ENCODE results near the gene TBC1D4.

Gene TBC1D4

DNA sequence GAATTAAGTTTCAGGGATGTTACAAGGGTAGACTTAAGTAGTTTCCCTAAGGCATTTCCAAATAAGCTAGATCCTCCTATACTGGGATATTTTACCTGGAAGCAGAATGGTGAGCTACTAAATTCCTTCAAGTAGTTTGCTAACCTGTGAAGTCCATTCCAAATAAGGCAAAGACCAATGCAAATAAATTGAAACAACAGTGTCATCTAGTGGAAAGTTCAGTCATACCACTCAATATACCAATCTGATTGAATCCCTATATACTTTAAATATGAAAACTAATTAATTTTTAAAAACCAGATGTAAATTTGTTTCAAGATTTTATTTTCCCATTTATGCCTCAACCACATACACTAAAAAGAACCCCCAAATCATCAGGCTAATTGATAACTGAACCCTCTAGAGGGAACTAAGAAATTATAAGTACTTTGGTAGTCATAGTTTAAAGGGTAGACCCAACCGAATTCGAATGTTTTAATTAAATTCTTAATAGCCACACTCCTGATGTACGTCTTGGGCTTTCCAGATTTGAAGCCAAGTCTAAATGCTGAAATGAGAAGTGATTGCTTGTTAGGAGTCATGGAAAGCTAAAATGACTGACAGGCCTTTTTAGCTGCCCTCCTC lies 223.7 kb downstream of the TBC1D4 start:
- Histone ChIP-seq H3K4me2 (ENCODE audit: low read depth, low read length, poor library complexity, severe bottlenecking) (no peak overlapping the region), H3K4me3 (ENCODE audit: low read length, poor library complexity, severe bottlenecking) (no peak overlapping the region), H3K9me3 (ENCODE audit: insufficient read depth, low read depth, low read length) (no peaks in the 10 kb centered on the region), H3K9ac (ENCODE audit: low read depth, low read length, poor library complexity, severe bottlenecking) (no peak overlapping the region), H3K27me3 (ENCODE audit: insufficient read depth, low read length, poor library complexity, severe bottlenecking) (no peaks in the 10 kb centered on the region), H3K4me1 (ENCODE audit: insufficient read depth, low read length, poor library complexity, severe bottlenecking) (no peaks in the 10 kb centered on the region), H3K9me2 (replicated peaks; ENCODE audit: low read depth, low read length) (no peaks in the 10 kb centered on the region), H3K36me3 (ENCODE audit: insufficient read depth, low read length) (no peaks in the 10 kb centered on the region), H4K20me1 (ENCODE audit: insufficient read depth, low read length, poor library complexity, severe bottlenecking) (no peaks in the 10 kb centered on the region), H3F3A (ENCODE audit: low read depth) (no peaks in the 10 kb centered on the region), H2AFZ (ENCODE audit: low read length) (no peak overlapping the region), H3K79me2 (ENCODE audit: insufficient read depth, low read length) (no peaks in the 10 kb centered on the region)
- no peak for TF ChIP-seq EZH2phosphoT487 (IDR thresholded peaks at IDR 0.05; ENCODE audit: borderline replicate concordance)
- TF ChIP-seq, protein P1, sequence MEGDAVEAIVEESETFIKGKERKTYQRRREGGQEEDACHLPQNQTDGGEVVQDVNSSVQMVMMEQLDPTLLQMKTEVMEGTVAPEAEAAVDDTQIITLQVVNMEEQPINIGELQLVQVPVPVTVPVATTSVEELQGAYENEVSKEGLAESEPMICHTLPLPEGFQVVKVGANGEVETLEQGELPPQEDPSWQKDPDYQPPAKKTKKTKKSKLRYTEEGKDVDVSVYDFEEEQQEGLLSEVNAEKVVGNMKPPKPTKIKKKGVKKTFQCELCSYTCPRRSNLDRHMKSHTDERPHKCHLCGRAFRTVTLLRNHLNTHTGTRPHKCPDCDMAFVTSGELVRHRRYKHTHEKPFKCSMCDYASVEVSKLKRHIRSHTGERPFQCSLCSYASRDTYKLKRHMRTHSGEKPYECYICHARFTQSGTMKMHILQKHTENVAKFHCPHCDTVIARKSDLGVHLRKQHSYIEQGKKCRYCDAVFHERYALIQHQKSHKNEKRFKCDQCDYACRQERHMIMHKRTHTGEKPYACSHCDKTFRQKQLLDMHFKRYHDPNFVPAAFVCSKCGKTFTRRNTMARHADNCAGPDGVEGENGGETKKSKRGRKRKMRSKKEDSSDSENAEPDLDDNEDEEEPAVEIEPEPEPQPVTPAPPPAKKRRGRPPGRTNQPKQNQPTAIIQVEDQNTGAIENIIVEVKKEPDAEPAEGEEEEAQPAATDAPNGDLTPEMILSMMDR (conservative IDR thresholded peaks at IDR 0.05; ENCODE audit: low read length) = peak; percentile 82

DNA sequence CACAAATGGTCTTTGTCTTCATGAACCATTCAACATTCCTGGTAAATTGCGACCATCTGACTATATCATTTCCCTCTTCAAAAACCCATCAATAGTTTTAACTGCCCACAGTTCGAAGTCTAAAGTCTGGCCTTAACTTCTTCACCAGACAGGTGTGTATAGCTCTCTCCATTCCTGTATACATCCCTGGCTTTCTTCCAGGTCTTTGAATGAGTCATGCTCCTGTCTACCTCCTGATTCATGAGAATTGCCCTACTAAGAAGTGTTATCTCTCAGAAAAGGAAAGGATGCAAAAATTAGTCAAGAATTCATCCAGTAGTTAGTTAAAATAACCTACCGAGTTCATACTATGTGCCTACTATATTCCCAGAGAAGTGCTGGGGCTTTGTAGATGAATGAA lies 225.0 kb downstream of the TBC1D4 start:
- H3K4me2 ChIP-seq (ENCODE audit: low read depth, low read length, poor library complexity, severe bottlenecking) = no peak overlapping the region
- TF ChIP-seq EZH2phosphoT487 (IDR thresholded peaks at IDR 0.05; ENCODE audit: borderline replicate concordance) = no peak
- TF ChIP-seq, protein P1 (conservative IDR thresholded peaks at IDR 0.05; ENCODE audit: low read length) = no peak

GRCh38 chr13:75255653-75256052 lies 226.3 kb downstream of the TBC1D4 start:
- no peaks in the 10 kb centered on the region for H3F3A ChIP-seq (ENCODE audit: low read depth)
- H2AFZ ChIP-seq (ENCODE audit: low read length) = no peak overlapping the region
- H3K9ac ChIP-seq (ENCODE audit: low read depth, low read length, poor library complexity, severe bottlenecking) = no peak overlapping the region
- H3K4me1 ChIP-seq (ENCODE audit: insufficient read depth, low read length, poor library complexity, severe bottlenecking) = no peaks in the 10 kb centered on the region
- no peaks in the 10 kb centered on the region for H3K36me3 ChIP-seq (ENCODE audit: insufficient read depth, low read length)
- H3K9me3 ChIP-seq (ENCODE audit: insufficient read depth, low read depth, low read length) = no peaks in the 10 kb centered on the region
- no peak overlapping the region for H3K4me2 ChIP-seq (ENCODE audit: low read depth, low read length, poor library complexity, severe bottlenecking)
- TF ChIP-seq, protein P1 (conservative IDR thresholded peaks at IDR 0.05; ENCODE audit: low read length) = no peak
- TF ChIP-seq EZH2phosphoT487 (IDR thresholded peaks at IDR 0.05; ENCODE audit: borderline replicate concordance) = no peak
- no peaks in the 10 kb centered on the region for H3K27me3 ChIP-seq (ENCODE audit: insufficient read depth, low read length, poor library complexity, severe bottlenecking)
- no peaks in the 10 kb centered on the region for H3K9me2 ChIP-seq (replicated peaks; ENCODE audit: low read depth, low read length)
- H4K20me1 ChIP-seq (ENCODE audit: insufficient read depth, low read length, poor library complexity, severe bottlenecking) = no peaks in the 10 kb centered on the region
- H3K79me2 ChIP-seq (ENCODE audit: insufficient read depth, low read length) = no peaks in the 10 kb centered on the region
- no peak overlapping the region for H3K4me3 ChIP-seq (ENCODE audit: low read length, poor library complexity, severe bottlenecking)

More for the DNA sequence above, 225.0 kb downstream of the TBC1D4 start:
- H3K4me3 ChIP-seq (ENCODE audit: low read length, poor library complexity, severe bottlenecking) = no peak overlapping the region
- no peak overlapping the region for H2AFZ ChIP-seq (ENCODE audit: low read length)
- no peaks in the 10 kb centered on the region for H3K9me3 ChIP-seq (ENCODE audit: insufficient read depth, low read depth, low read length)
- H3K79me2 ChIP-seq (ENCODE audit: insufficient read depth, low read length) = no peaks in the 10 kb centered on the region
- no peaks in the 10 kb centered on the region for H3K9me2 ChIP-seq (replicated peaks; ENCODE audit: low read depth, low read length)
- no peaks in the 10 kb centered on the region for H3K27me3 ChIP-seq (ENCODE audit: insufficient read depth, low read length, poor library complexity, severe bottlenecking)
- no peaks in the 10 kb centered on the region for H3F3A ChIP-seq (ENCODE audit: low read depth)
- H3K36me3 ChIP-seq (ENCODE audit: insufficient read depth, low read length) = no peaks in the 10 kb centered on the region
- no peaks in the 10 kb centered on the region for H3K4me1 ChIP-seq (ENCODE audit: insufficient read depth, low read length, poor library complexity, severe bottlenecking)
- no peak overlapping the region for H3K9ac ChIP-seq (ENCODE audit: low read depth, low read length, poor library complexity, severe bottlenecking)
- H4K20me1 ChIP-seq (ENCODE audit: insufficient read depth, low read length, poor library complexity, severe bottlenecking) = no peaks in the 10 kb centered on the region
